OCI-LY3 (cell line): ENCODE data around the gene EVI5L.

Experiments used
- EZH2phosphoT487 ChIP-seq: fragments of 200-600 bp; shearing (Covaris generic); IDR thresholded peaks from 2 replicates; pipeline ENCODE4 v1.6.1; 2018; ENCODE audit warnings: antibody characterized with exemption, mixed run types, low read depth
- TF ChIP-seq, protein P1 (sequence below): fragments of 200-600, 300-600 bp; sonication (generic); IDR thresholded peaks from 2 replicates; pipeline ENCODE4 v1.5.1; 2014; ENCODE audit warnings: antibody characterized with exemption, low read length, low read depth

GRCh38 chr19:7811989-7812388, 18.0 kb upstream of the EVI5L start:
- TF ChIP-seq, protein P1, sequence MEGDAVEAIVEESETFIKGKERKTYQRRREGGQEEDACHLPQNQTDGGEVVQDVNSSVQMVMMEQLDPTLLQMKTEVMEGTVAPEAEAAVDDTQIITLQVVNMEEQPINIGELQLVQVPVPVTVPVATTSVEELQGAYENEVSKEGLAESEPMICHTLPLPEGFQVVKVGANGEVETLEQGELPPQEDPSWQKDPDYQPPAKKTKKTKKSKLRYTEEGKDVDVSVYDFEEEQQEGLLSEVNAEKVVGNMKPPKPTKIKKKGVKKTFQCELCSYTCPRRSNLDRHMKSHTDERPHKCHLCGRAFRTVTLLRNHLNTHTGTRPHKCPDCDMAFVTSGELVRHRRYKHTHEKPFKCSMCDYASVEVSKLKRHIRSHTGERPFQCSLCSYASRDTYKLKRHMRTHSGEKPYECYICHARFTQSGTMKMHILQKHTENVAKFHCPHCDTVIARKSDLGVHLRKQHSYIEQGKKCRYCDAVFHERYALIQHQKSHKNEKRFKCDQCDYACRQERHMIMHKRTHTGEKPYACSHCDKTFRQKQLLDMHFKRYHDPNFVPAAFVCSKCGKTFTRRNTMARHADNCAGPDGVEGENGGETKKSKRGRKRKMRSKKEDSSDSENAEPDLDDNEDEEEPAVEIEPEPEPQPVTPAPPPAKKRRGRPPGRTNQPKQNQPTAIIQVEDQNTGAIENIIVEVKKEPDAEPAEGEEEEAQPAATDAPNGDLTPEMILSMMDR, result no peak
- no peak for TF ChIP-seq EZH2phosphoT487
